ENCODE measurements around the gene MRNIP.

MRNIP gene

DNA sequence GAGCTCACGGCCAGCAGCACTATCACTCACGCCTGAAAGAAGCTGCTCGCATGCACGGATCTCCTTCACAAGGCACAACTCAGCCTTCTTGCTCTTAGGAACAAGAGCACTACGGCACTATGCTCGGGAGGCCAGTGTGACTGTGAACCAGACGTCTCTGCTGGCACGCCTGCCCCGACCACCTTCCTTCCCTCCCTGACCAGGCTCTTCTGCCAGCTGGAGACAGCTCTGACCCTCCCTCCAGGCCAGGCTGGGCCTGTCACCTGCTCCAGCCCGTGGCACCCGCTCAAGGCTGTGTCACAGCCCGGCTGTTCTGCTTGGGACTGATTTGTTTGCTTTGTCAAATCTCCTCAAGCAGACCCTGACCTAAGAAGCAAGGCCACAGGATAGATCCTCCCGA lies 42.1 kb upstream of the MRNIP start:
- TF ChIP-seq TAF1 (IDR thresholded peaks at IDR 0.05; ENCODE audit: borderline replicate concordance, insufficient read depth, low read length) (no peak), POLR2AphosphoS5 (IDR thresholded peaks at IDR 0.05; ENCODE audit: low read depth, low read length) (no peak), SIN3A (IDR thresholded peaks at IDR 0.05; ENCODE audit: borderline replicate concordance, insufficient read depth, low read length) (no peak), FOXP2 (optimal IDR thresholded peaks at IDR 0.05; ENCODE audit: borderline replicate concordance, extremely low read depth, extremely low read length, insufficient read depth) (no peak)
- TF ChIP-seq, protein P1, sequence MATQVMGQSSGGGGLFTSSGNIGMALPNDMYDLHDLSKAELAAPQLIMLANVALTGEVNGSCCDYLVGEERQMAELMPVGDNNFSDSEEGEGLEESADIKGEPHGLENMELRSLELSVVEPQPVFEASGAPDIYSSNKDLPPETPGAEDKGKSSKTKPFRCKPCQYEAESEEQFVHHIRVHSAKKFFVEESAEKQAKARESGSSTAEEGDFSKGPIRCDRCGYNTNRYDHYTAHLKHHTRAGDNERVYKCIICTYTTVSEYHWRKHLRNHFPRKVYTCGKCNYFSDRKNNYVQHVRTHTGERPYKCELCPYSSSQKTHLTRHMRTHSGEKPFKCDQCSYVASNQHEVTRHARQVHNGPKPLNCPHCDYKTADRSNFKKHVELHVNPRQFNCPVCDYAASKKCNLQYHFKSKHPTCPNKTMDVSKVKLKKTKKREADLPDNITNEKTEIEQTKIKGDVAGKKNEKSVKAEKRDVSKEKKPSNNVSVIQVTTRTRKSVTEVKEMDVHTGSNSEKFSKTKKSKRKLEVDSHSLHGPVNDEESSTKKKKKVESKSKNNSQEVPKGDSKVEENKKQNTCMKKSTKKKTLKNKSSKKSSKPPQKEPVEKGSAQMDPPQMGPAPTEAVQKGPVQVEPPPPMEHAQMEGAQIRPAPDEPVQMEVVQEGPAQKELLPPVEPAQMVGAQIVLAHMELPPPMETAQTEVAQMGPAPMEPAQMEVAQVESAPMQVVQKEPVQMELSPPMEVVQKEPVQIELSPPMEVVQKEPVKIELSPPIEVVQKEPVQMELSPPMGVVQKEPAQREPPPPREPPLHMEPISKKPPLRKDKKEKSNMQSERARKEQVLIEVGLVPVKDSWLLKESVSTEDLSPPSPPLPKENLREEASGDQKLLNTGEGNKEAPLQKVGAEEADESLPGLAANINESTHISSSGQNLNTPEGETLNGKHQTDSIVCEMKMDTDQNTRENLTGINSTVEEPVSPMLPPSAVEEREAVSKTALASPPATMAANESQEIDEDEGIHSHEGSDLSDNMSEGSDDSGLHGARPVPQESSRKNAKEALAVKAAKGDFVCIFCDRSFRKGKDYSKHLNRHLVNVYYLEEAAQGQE (IDR thresholded peaks at IDR 0.05; ENCODE audit: insufficient read depth in 1 of 2, low read depth in 2 of 2, low read length in 2 of 2) = no peak

DNA sequence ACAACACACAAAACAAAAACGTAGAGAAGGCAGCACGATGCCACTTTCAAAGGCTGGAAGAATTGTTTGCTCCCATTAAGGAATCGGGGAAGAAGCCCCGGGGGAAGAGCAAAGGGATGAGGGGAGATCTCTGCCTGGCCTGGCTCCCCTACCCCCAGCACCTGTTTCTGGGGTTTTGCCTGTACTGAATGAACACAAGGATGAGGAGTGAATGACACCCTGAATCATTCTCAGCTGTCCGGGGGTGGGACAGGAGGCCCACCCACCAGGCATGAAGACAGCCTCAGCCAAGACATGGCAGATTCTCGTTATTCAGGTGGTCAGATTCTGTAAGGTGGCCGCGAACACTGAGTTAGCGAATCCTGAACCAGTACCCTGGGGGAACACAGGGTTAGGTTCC lies 41.6 kb upstream of the MRNIP start:
- no peak for TF ChIP-seq TAF1 (IDR thresholded peaks at IDR 0.05; ENCODE audit: borderline replicate concordance, insufficient read depth, low read length)
- TF ChIP-seq SIN3A (IDR thresholded peaks at IDR 0.05; ENCODE audit: borderline replicate concordance, insufficient read depth, low read length) = no peak
- TF ChIP-seq FOXP2 (optimal IDR thresholded peaks at IDR 0.05; ENCODE audit: borderline replicate concordance, extremely low read depth, extremely low read length, insufficient read depth) = no peak
- TF ChIP-seq, protein P1 (IDR thresholded peaks at IDR 0.05; ENCODE audit: insufficient read depth in 1 of 2, low read depth in 2 of 2, low read length in 2 of 2) = no peak
- no peak for TF ChIP-seq POLR2AphosphoS5 (IDR thresholded peaks at IDR 0.05; ENCODE audit: low read depth, low read length)

DNA sequence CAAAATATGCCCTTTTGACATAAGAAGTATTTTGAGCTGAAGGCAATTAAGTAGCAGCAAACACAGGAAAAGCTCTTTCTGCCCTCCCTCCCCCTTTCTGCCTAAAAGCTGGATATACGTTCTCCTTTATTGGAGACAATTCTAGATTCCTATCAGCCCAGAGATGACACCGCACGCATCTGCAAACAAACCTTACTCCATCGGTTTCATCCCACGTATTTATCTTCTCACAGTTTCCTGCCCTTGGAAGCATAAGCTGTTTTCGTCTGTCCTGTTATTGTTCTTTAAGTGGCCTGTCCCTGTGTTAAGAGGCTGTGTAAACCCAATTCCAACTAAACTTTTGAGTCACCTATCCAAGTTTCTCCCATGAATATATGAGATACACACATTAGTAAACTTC lies 37.2 kb upstream of the MRNIP start:
- TF ChIP-seq SIN3A (IDR thresholded peaks at IDR 0.05; ENCODE audit: borderline replicate concordance, insufficient read depth, low read length) = no peak
- no peak for TF ChIP-seq POLR2AphosphoS5 (IDR thresholded peaks at IDR 0.05; ENCODE audit: low read depth, low read length)
- TF ChIP-seq FOXP2 (optimal IDR thresholded peaks at IDR 0.05; ENCODE audit: borderline replicate concordance, extremely low read depth, extremely low read length, insufficient read depth) = no peak
- TF ChIP-seq, protein P1 (IDR thresholded peaks at IDR 0.05; ENCODE audit: insufficient read depth in 1 of 2, low read depth in 2 of 2, low read length in 2 of 2) = no peak
- no peak for TF ChIP-seq TAF1 (IDR thresholded peaks at IDR 0.05; ENCODE audit: borderline replicate concordance, insufficient read depth, low read length)

DNA sequence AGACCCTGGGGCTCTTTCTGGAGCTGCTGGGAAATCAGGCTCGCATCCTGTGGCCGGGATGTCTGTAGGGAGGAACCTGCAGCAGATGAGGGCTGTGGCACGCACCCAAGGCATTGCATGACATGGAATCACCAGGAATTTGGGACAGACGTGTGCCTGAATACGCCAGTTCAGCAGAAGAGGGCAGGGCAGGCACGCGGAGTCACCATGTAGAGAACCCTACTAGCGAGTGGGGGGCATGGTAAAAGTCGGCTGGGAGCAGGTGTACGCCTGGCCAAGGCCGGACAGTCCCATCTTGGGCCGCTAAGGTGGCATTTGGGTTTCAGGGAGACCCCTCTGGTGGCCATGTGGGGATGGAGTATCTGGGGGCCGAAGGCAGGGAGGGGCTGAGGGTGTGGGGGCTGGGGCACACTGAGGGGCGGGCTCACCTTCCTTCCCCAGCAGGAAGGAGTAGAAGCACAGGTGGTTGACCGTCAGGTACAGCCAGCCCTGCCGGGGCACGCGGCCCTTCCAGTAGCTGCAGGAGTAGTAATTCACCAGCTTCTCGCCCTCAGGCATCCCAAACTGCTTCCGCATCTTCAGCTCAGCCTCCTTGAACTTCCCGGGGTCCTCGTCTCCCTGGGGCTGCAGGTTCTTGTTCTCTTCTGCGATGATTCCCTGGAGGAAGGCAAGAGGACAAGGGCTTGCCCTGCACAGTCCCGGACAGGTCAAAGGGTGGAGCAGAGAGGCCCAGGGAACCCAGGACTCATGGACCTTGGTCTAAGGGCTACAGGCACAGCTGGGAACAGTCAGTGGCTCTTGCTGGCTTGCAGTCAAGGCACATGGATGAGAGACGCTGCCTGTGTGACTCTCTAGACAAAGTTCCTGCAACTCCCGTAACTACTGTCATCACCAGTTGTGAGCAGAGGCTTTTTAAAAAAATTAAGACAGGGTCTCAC lies 35.6 kb upstream of the MRNIP start:
- TF ChIP-seq TAF1 (IDR thresholded peaks at IDR 0.05; ENCODE audit: borderline replicate concordance, insufficient read depth, low read length) (no peak), FOXP2 (optimal IDR thresholded peaks at IDR 0.05; ENCODE audit: borderline replicate concordance, extremely low read depth, extremely low read length, insufficient read depth) (no peak), SIN3A (IDR thresholded peaks at IDR 0.05; ENCODE audit: borderline replicate concordance, insufficient read depth, low read length) (no peak), POLR2AphosphoS5 (IDR thresholded peaks at IDR 0.05; ENCODE audit: low read depth, low read length) (no peak)
- TF ChIP-seq, protein P1 (IDR thresholded peaks at IDR 0.05; ENCODE audit: insufficient read depth in 1 of 2, low read depth in 2 of 2, low read length in 2 of 2) = no peak

Measured in PFSK-1 (cell line).